H1 (cell line): ENCODE results near the gene NRXN3. TPM values are rescaled to one million over a fixed set of nuclear protein-coding genes. Genes with fewer than 3 reads are reported as not detected.

Experiments used
- CTCF ChIA-PET: fragments of 300-600 bp; sonication (Branson Sonifier 250); formaldehyde crosslinking; loops from one replicate; lab custom pipeline; 2021; ENCODE audit not compliant: partially characterized antibody; lab: Charles Lee
- POLR2A ChIA-PET: fragments of 300-600 bp; sonication (Branson Sonifier 250); formaldehyde crosslinking; loops from one replicate; lab custom pipeline; 2021; ENCODE audit warnings: inconsistent platforms; ENCODE audit not compliant: partially characterized antibody; lab: Charles Lee
- DNase-seq, 2 experiments: peaks; one replicate each; pipeline versions ENCODE4 v3.0.0 to v3.0.0-alpha.2; 2010 to 2022; ENCODE audit warnings: low spot score in 2 of 2, low read depth in 1 of 2, mixed read lengths in 1 of 2
- FAIRE-seq: peaks from 2 replicates; lab custom pipeline; 2011; peaks lifted over from hg19 to GRCh38; lab: Jason Lieb, UNC
- H2AFZ ChIP-seq: 2 replicates; pipeline ENCODE4 v1.8.1; 2012; ENCODE audit warnings: low read length, inconsistent platforms
- H2AK5ac ChIP-seq: 2 replicates; pipeline ENCODE4 v1.6.1; 2013; ENCODE audit warnings: low read depth, low read length
- H2BK120ac ChIP-seq: replicated peaks from 2 replicates; pipeline ENCODE3; 2013; ENCODE audit warnings: low read depth, low read length, inconsistent platforms
- H2BK12ac ChIP-seq: 2 replicates; pipeline ENCODE4 v1.6.1; 2013; ENCODE audit warnings: low read depth, low read length
- H2BK15ac ChIP-seq: 2 replicates; pipeline ENCODE4 v1.6.1; 2013; ENCODE audit warnings: low read length
- H2BK20ac ChIP-seq: 2 replicates; pipeline ENCODE4 v1.6.1; 2013; ENCODE audit warnings: low read length
- H2BK5ac ChIP-seq: 2 replicates; pipeline ENCODE4 v1.6.1; 2013; ENCODE audit warnings: low read depth, low read length
- H3K14ac ChIP-seq: 2 replicates; pipeline ENCODE4 v1.6.1; 2013; ENCODE audit warnings: inconsistent platforms; ENCODE audit not compliant: insufficient read length
- H3K18ac ChIP-seq: 2 replicates; pipeline ENCODE4 v1.6.1; 2013; ENCODE audit warnings: low read length; ENCODE audit errors: extremely low read depth
- H3K23ac ChIP-seq: 2 replicates; pipeline ENCODE4 v1.6.1; 2013; ENCODE audit warnings: inconsistent platforms; ENCODE audit not compliant: insufficient read length
- H3K23me2 ChIP-seq: 2 replicates; pipeline ENCODE4 v1.6.1; 2013; ENCODE audit warnings: low read depth, low read length
- H3K27ac ChIP-seq: 2 replicates; pipeline ENCODE4 v1.6.1; 2011; ENCODE audit warnings: low read depth, low read length, inconsistent platforms
- H3K27me3 ChIP-seq, 4 experiments: replicated peaks in 1 of 4; 1 replicate in 1 of 4; 2 replicates in 3 of 4; pipeline versions ENCODE4 v1.6.1 to v1.8.1; 2011 to 2013; ENCODE audit warnings: low read length in 3 of 4, mild to moderate bottlenecking in 3 of 4, inconsistent platforms in 2 of 4, mixed read lengths in 2 of 4, moderate library complexity in 1 of 4; ENCODE audit not compliant: control insufficient read depth in 3 of 4, insufficient read depth in 3 of 4; ENCODE audit errors: extremely low read depth in 1 of 4
- H3K36me3 ChIP-seq, 4 experiments: 2 replicates each; pipeline versions ENCODE4 v1.6.1 to v1.8.1; 2011 to 2013; ENCODE audit warnings: mild to moderate bottlenecking in 4 of 4, low read length in 3 of 4, moderate library complexity in 2 of 4, control low read depth in 1 of 4, inconsistent platforms in 1 of 4; ENCODE audit not compliant: insufficient read depth in 4 of 4, control insufficient read depth in 2 of 4
- H3K4ac ChIP-seq: replicated peaks from 2 replicates; pipeline ENCODE3; 2013; ENCODE audit warnings: low read length, low read depth, mixed read lengths, inconsistent platforms; ENCODE audit not compliant: insufficient read length
- H3K4me1 ChIP-seq, 4 experiments: replicated peaks in 1 of 4; 1 replicate in 1 of 4; 2 replicates in 3 of 4; pipeline versions ENCODE4 v1.6.1 to v1.8.1; 2011 to 2013; ENCODE audit warnings: low read length in 3 of 4, inconsistent platforms in 2 of 4, mixed read lengths in 1 of 4; ENCODE audit not compliant: insufficient read depth in 4 of 4, control insufficient read depth in 3 of 4
- H3K4me2 ChIP-seq, 2 experiments: 2 replicates each; pipeline versions ENCODE4 v1.6.1 to v1.8.1; 2011 to 2013; ENCODE audit warnings: low read depth in 2 of 2, low read length in 2 of 2, control low read depth in 1 of 2, inconsistent platforms in 1 of 2, mild to moderate bottlenecking in 1 of 2; ENCODE audit not compliant: insufficient read depth in 1 of 2
- H3K4me3 ChIP-seq, 4 experiments: fragments of 200-600, 300-600 bp in 1 of 4; sonication (generic), shearing (Covaris generic), sonication (Bioruptor Twin) in 1 of 4; 2 replicates each; pipeline versions ENCODE4 v1.5.1 to v1.8.1; 2011 to 2016; ENCODE audit warnings: low read length in 4 of 4, low read depth in 3 of 4, control low read depth in 2 of 4, inconsistent platforms in 2 of 4, mild to moderate bottlenecking in 2 of 4, mixed read lengths in 1 of 4, moderate library complexity in 1 of 4; ENCODE audit not compliant: insufficient read depth in 2 of 4; ENCODE audit errors: extremely low read depth in 1 of 4
- H3K56ac ChIP-seq: replicated peaks from 2 replicates; pipeline ENCODE3; 2013; ENCODE audit warnings: low read depth, mild to moderate bottlenecking, mixed read lengths, low read length, inconsistent platforms; ENCODE audit not compliant: insufficient read length
- H3K79me1 ChIP-seq: 2 replicates; pipeline ENCODE4 v1.6.1; 2013; ENCODE audit warnings: low read depth, low read length, control low read depth
- H3K79me2 ChIP-seq, 2 experiments: 2 replicates each; pipeline versions ENCODE4 v1.6.1 to v1.8.1; 2012 to 2013; ENCODE audit warnings: low read length in 2 of 2, mild to moderate bottlenecking in 2 of 2, inconsistent platforms in 1 of 2; ENCODE audit not compliant: insufficient read depth in 2 of 2, control insufficient read depth in 1 of 2
- H3K9ac ChIP-seq, 4 experiments: replicated peaks in 1 of 4; 1 replicate in 1 of 4; 2 replicates in 3 of 4; pipeline versions ENCODE4 v1.6.1 to v1.8.1; 2011 to 2013; ENCODE audit warnings: low read depth in 3 of 4, low read length in 3 of 4, control low read depth in 2 of 4, mild to moderate bottlenecking in 2 of 4, moderate library complexity in 2 of 4, inconsistent platforms in 1 of 4; ENCODE audit errors: extremely low read depth in 1 of 4
- H3K9me3 ChIP-seq, 2 experiments: 2 replicates each; pipeline versions ENCODE4 v1.6.1 to v1.8.1; 2012 to 2013; ENCODE audit warnings: mild to moderate bottlenecking in 2 of 2, moderate library complexity in 2 of 2, control low read depth in 1 of 2, inconsistent platforms in 1 of 2, low read depth in 1 of 2, low read length in 1 of 2, mixed read lengths in 1 of 2; ENCODE audit not compliant: insufficient read depth in 2 of 2
- H4K20me1 ChIP-seq, 2 experiments: replicated peaks in 1 of 2; 2 replicates each; pipeline versions ENCODE3 to v1.8.1; 2011 to 2013; ENCODE audit warnings: inconsistent platforms in 2 of 2, low read length in 2 of 2, mild to moderate bottlenecking in 1 of 2; ENCODE audit not compliant: insufficient read depth in 2 of 2, control insufficient read depth in 1 of 2
- H4K5ac ChIP-seq: 2 replicates; pipeline ENCODE4 v1.6.1; 2013; ENCODE audit warnings: low read length, low read depth, mixed read lengths, inconsistent platforms; ENCODE audit not compliant: insufficient read length
- H4K8ac ChIP-seq: 2 replicates; pipeline ENCODE4 v1.8.0; 2013; ENCODE audit warnings: mild to moderate bottlenecking, moderate library complexity, low read length, inconsistent platforms; ENCODE audit not compliant: insufficient read depth; ENCODE audit errors: extremely low read depth
- H4K91ac ChIP-seq: replicated peaks from 2 replicates; pipeline ENCODE3; 2013; ENCODE audit warnings: low read length, mixed read lengths, inconsistent platforms; ENCODE audit not compliant: insufficient read length
- CTBP2 ChIP-seq: IDR thresholded peaks from 2 replicates; pipeline ENCODE4 v1.7.0; 2011; ENCODE audit warnings: borderline replicate concordance, mild to moderate bottlenecking, moderate library complexity, mixed read lengths, low read length; ENCODE audit not compliant: insufficient read depth, insufficient read length
- RFX5 ChIP-seq: IDR thresholded peaks from 2 replicates; pipeline ENCODE4 v1.6.1; 2011; ENCODE audit warnings: low read depth, low read length, improper control_type of control experiment, borderline replicate concordance
- TAF7 ChIP-seq: optimal IDR thresholded peaks from 2 replicates; pipeline ENCODE3; 2011; ENCODE audit warnings: low read depth, mild to moderate bottlenecking, inconsistent platforms, low read length, moderate library complexity, borderline replicate concordance
- TCF12 ChIP-seq: IDR thresholded peaks from 2 replicates; pipeline ENCODE4 v1.6.1; 2011; ENCODE audit warnings: low read depth, mild to moderate bottlenecking, low read length
- WGBS, 2 experiments: shearing (Covaris generic) in 1 of 2; methylation state at CpG; one replicate each; pipeline versions ENCODE4 v1.1.6 to v1.1.7; 2013 to 2015; ENCODE audit warnings: low lambda C conversion rate in 2 of 2, mixed read lengths in 2 of 2, inconsistent platforms in 1 of 2, low coverage in 1 of 2, missing lambda C conversion rate in 1 of 2; ENCODE audit not compliant: insufficient replicate concordance in 2 of 2, insufficient coverage in 1 of 2, insufficient read length in 1 of 2; ENCODE audit errors: extremely low coverage in 1 of 2, missing lambda C conversion rate in 1 of 2; 5-methylcytosine and 5-hydroxymethylcytosine counted together
- polyA plus RNA-seq, 7 experiments: library from polyadenylated mRNA; depleted of rRNA in 3 of 7; stranded (reverse) in 5 of 7; unstranded in 2 of 7; fragments of >200 nt in 5 of 7; fragments of 200-250 nt in 2 of 7; gene quantifications; 1 replicate in 5 of 7; 2 replicates in 1 of 7; 4 replicates in 1 of 7; pipeline versions ENCODE4 v1.2.1 to v1.2.3, GENCODE V29; 2011 to 2013; ENCODE audit warnings: missing spikeins in 2 of 7, mixed read lengths in 2 of 7
- total RNA-seq: library from RNA; stranded (reverse); fragmentation: NEBNext Ultra II Directional; extraction: Animal tissue kit (Norgen Biotek cat#: 25700); gene quantifications from 2 replicates; pipeline ENCODE4 v1.2.1, GENCODE V29; 2021

NRXN3 gene
- total and polyA plus RNA-seq, 2 of the 8 experiments (the other 6 are each of a cell fraction or from before 2014, with no cell fraction given) = 2.6 to 4.1 TPM

- no peaks in the 10 kb centered on the region for H4K20me1 ChIP-seq
- no peak overlapping the region for H2BK5ac ChIP-seq
- ChIA-PET CTCF (no interaction called here), POLR2A (no interaction called here)
- no peak overlapping the region for H2BK12ac ChIP-seq
- no peak overlapping the region for H4K5ac ChIP-seq
- H4K8ac ChIP-seq = no peak overlapping the region
- H3K14ac ChIP-seq = no peak overlapping the region
- H3K4me3 ChIP-seq = no peak overlapping the region
- H3K23ac ChIP-seq = no peak overlapping the region
- no peak overlapping the region for H2BK20ac ChIP-seq
- peaks cover 0 to 1% (median 0%) of the 10 kb centered on the region in 4 experiments; a peak in 1 of 7 replicates for H3K27me3 ChIP-seq
- no peak overlapping the region for H3K4me2 ChIP-seq
- no peaks in the 10 kb centered on the region for H3K79me2 ChIP-seq
- no peak overlapping the region for H3K27ac ChIP-seq
- no peak for TF ChIP-seq TAF7
- no peak for TF ChIP-seq CTBP2
- no peak for TF ChIP-seq TCF12
- peak; percentile 56 for TF ChIP-seq RFX5
- 96% methylated on average over 5 of the region's 5 CpGs; no CpG with 5 or more reads in 1 of the 2 experiments for WGBS, 2 experiments
- FAIRE-seq = no peak
- no peak overlapping the region for H3K9ac ChIP-seq
- no peaks in the 10 kb centered on the region for H3K79me1 ChIP-seq
- no peak overlapping the region for H2BK120ac ChIP-seq
- H3K9me3 ChIP-seq = no peaks in the 10 kb centered on the region
- H3K4ac ChIP-seq = no peak overlapping the region
- H3K56ac ChIP-seq = no peak overlapping the region
- no peaks in the 10 kb centered on the region for H3K36me3 ChIP-seq
- H3K18ac ChIP-seq = no peak overlapping the region
- no peaks in the 10 kb centered on the region for H3K23me2 ChIP-seq
- peaks cover 0 to 5% (median 0%) of the 10 kb centered on the region in 4 experiments; a peak in 1 of 7 replicates for H3K4me1 ChIP-seq
- no peak overlapping the region for H2BK15ac ChIP-seq
- no peak for DNase-seq
- H2AFZ ChIP-seq = no peak overlapping the region
- no peak overlapping the region for H4K91ac ChIP-seq
- H2AK5ac ChIP-seq = no peak overlapping the region
Observed at GRCh38 chr14:79791055-79791732, 1621.0 kb downstream of the NRXN3 start.
